HG03571 (cell line): ENCODE data around the gene TANGO6.

Source experiments
- ATAC-seq: cut with Tn5 transposase; IDR thresholded peaks from one replicate; pipeline ENCODE4 v1.9.1; 2021; ENCODE audit not compliant: unreplicated experiment

Gene TANGO6

DNA sequence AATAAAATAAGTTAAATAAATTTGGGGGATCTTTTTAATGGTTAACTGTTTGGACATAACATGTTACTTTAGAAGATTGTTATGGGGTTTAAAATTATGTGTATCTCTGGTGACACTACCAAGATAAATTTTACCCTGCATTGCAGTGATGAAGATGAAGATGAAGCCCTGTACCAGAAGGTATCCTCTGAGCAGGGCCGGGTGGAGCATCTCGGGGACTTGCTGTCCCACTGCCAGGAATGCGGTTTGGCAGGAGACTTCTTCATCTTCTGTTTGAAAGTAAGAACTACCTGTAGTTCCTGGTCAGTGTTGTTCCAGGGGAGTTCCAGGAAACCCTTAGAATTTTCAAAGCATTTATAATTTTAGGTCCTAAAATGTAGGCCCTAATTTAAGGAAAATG is 64.0 kb downstream of the TANGO6 start:
- no peak for ATAC-seq

DNA sequence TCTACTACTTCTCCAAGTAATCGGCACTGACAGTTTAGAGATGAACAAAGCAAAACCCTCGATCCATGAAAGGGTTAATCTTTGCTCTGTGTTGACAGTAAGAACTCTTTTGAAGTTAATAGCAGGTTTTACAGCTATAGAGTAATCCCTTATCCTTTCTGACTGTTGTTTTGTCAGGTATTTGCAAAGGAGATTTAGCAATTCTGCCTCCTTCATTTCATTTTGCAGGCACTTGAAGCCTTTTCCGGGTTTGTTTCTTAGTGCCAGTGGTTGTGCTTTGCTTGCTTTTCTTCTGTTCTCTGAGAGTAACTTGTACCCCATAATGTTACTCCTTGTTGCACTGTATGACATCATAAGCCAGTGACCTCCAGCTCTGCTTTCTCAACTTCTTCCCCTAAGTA is 64.5 kb downstream of the TANGO6 start:
- no peak for ATAC-seq

DNA sequence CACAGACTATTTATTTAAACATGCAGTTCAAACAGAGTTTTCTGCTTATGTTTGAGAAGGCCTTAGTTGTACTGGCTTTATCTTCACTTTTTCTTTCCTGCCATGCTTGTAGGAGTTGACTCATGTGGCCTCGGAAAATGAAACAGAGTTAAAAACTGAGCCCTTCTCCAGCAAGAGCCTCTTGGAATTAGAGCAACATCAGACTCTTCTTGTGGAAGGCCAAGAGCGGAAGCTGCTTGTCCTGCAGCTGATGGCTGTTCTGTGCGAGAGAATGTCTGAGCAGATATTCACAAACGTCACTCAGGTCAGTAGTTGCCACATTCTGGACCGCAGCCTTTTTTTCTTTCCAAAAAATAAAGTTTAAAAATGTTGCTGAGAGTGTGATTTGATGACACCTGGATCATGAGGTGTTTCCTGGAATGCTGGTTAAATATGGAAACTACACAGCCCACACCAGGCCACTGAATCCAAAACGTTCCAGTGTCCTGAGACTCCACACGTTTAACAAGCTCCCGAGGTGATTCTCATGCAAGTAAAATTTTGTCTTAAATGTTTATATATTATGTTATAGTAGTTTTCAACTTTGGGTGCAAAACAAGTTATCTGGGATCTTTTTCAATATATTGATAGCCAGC is 65.9 kb downstream of the TANGO6 start:
- no peak for ATAC-seq

DNA sequence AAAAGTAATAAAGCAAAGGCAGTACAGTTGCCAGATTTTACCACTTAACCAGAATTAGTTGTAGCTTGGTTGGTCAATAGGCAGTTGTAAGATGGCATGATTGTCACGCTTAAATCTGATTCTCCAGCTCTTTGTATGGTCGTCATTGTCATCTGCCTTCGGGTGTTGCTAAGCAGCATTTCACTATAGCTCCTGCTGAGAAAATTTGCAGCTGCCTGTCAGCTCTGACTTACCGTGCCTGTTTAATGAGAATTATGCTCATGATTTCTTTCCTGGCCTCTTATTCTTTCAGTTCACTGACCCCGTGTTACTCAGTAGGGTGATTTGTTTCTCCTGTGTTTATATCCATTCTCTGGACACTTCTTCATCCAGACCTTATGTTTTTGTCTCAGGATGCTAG is 66.7 kb downstream of the TANGO6 start:
- ATAC-seq, result no peak

DNA sequence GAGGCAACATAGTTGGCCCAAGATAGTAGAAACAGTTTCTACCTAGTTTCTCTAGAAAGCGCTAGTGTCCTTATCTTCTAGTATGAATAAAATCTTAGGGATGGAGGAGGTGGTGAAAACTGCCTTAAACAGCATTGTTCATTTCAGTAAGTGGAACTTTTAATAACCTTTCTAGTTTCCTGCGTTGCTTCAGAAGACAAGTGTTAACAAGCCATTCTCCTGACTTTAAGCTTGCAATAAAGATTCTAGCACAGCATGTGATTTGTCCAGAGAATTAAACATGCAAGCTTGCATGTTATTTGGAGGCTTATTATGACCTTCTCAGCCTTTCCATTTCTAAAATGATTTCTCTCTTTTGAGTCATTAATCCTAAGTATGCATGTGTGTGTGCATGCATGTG is 72.3 kb downstream of the TANGO6 start:
- ATAC-seq, result no peak

DNA sequence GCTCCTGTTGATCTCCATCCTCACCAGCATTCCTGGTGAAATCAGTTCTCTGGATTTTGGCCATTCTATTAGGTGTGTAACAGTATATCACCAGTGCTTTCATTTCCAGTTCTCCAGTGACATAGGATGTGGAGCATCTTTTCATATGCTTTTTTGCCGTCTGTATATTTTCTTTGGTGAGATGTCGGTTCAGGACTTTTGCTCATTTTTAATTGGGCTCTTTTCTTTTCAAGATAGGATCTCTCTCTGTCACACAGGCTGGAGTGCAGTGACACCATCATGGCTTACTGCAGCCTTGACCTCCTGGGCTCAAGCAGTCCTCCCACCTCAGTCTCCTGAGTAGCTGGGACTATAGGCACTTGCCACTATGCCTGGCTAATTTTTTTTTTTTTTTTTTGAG is 74.2 kb downstream of the TANGO6 start:
- ATAC-seq, result no peak

DNA sequence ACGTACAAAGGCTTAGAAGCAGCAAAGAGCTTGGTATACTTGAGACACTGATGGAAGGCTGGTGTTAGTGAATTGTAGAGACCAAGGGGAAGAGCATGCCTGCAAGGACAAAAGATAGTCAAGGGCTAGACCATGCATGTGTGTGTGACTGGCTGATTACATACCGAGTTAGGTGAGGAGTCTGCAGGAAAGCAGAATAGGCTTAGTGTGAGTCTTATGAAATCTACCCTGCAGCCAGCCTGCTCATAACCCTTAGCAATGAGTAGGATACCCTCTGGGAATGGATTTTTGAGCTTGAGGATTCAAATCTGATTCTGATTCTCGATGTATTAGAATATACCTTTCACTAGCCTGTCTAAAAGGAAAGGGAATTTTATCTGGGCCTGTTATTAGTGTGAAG is 77.0 kb downstream of the TANGO6 start:
- no peak for ATAC-seq

DNA sequence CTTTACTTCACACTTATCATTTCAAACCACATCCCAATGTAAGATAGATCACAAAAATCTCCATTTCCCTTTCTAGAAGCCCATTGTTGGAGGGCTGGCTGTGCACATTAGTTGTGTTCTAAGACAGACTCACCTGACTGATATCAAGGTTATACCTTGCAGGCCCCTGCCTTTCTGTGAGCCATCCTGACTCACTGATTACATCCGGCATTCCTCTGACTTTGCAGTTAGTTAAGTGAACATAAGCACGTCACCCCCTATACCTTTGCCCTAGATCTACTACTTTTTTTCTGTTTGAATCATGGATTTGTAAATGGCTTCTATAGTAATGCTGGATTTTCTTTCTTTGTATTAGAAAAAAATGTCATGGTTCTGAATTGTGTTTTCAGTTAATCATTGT is 78.3 kb downstream of the TANGO6 start:
- no peak for ATAC-seq

DNA sequence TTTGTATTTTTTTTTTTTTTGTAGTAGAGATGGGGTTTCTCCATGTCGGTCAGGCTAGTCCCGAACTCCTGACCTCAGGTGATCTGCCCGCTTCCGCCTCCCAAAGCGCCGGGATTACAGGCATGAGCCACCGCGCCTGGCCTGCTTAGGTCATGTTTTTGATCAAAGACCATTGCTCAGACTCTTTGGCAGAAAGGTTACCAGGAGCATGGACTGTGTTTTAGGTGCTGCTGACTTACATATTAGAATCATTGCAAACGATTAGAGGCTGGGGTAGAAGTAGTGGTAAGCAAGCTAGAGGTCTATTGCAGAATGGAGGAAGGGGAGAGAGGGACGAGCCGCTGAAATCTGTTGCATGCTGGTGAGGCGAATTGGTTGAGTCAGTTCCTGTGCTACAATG is 79.8 kb downstream of the TANGO6 start:
- ATAC-seq, result no peak

DNA sequence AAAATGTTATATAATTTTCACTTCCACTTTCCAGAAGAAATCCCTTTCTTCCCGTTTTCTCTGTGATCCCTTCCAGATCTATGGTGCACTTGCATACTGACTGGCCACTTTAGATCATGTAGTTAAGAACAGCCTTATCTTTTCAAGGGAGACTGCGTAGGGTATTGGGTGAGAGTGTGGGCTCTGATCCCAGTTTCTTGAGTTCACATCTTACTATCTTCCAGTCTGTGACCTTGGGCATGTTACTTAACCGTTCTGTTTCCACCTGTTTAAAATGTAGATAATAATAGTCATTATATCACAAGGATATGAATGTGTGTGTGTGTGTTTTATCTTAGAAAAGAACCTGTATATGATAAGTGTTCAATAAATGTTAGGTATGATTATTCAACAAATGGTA is 83.7 kb downstream of the TANGO6 start:
- no peak for ATAC-seq

DNA sequence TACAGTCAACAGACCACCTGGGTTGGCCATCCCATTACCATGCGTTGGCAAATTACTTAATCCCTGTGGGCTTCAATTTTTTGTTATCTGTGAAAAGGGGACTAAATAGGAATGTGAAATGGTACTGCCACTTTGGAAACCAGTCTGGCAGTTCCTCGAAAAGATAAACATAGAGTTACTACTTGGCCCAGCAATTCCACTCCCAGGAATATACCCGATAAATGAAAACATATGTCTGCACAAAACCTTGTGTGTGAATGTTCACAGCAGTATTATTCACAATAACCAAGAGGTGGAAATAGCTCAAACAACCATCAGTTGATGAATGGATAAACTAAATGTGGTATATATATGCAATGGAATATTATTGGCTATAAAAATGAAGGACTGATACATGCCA is 87.9 kb downstream of the TANGO6 start:
- no peak for ATAC-seq

DNA sequence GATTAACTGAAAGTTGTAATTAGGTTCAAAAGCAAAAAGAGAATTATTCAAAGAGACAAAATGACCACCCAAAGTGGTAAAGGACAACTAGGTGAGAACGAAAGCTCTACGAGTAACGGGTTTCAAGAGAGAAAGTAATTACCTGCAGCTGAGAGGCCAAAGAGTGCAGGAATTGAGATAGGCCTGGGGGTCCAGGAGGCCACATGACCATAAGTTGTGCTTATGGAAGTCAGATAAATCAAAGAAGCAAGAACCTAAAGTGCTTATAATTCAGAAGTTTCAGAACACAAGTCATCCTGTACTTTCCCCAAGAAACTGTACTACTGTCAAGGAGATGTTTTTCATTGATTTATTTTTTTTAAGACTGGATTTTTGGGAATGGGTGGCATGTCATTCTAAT is 91.1 kb downstream of the TANGO6 start:
- no peak for ATAC-seq

DNA sequence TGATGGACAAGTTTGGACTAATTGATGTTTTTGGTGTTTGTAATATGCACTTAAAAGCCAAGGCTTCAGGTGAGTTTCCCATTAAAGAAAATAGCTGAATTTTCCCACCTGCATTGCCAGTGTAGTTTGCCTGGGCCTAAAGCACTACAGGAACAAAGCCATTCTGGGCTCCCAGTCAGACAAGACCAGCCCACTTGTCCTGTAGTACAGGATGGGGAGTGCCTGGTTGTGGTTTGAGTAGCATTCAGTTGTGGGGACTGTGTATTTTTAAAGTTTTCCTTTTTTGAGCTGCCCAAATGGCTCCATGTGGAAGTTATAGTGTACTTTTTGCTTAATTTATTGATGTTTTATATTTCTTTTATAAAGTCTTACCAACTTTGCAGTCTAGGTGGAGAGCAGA is 91.7 kb downstream of the TANGO6 start:
- no peak for ATAC-seq

DNA sequence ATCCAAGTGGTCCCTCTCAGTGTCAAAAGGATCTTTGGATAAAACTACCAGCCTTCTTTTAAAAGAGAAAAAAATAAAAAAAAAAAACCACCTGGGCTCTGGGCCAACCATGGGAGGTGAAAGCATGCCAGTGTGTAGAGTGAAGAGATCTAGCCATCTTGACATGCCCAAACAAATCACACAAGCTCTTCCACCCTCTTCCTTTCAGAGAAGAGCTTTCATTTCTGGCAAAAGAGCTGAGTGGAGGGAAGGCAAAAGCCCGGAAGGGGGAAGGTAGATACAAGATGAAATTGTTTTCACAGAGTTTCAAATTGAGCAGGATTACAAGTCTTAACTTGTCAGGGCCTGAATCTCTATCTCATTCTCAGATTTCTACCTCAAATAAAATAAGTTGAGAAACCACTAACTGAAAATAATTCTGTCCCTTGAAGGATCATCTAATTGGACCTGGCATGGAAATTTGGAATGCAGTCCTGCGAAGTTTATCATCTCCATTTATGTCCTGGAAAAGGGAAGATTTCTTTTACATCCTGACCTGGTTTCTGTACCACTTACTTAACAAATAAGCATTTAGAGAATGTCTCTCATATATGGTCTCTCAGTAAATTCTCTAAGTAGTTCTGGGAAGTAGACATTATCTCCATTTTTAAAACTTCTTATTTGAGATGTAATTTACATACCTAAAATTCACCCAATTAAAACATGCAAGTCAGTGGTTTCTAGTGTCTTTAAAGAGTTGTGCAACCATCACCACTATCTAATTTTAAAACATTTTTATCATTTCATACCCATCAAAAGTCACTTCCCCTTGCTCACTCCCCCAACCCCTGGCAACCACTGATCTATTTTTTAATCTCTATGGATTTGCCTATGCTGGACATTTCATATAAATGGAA is 93.7 kb downstream of the TANGO6 start:
- ATAC-seq, result no peak

DNA sequence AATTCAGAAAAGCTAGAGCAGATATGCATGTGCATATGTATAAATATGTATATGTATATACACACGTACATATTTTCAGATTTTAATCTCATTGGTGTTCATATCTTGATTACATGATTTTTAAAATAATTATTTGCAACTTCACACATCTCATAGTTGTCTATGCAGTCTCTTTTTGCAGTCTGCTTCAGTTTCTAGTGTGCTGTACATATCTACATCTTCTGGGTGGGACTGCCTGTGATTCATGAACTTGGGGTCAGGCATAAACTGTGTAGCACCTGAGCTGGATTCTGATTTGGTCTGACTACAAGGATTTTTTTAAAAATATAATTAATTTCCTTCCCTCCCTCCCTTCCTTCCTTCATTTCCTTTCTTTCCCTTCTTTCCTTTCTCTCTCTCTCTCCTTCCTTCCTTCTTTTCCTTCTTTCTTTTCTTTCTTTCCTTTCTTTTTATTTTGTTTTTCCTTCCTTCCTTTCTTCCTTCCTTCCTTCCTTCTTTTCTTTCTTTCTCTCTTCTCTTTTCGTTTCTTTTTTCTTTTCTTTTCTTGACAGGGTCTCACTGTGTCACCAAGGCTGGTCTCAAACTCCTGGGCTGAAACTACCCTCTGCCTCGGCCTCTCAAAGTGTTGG is 96.5 kb downstream of the TANGO6 start:
- ATAC-seq, result no peak

DNA sequence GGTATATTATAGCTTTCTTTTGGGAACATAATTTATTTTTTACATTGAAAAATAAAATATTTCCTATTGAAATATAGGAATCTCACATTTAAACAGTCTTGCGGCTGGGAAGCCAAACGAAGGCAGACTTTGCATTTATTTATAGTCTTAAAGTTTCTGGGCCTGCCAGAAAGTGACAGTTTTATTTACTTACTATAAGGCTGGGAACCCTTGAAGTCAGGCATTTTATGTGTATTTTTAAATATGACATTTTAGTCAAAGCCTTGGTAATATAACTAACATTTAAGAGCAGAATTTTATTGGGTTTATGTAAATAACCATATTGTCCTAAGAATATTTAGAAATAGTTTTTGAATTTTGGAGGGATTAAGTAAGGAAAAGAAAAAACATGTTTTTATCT is 97.5 kb downstream of the TANGO6 start:
- no peak for ATAC-seq

DNA sequence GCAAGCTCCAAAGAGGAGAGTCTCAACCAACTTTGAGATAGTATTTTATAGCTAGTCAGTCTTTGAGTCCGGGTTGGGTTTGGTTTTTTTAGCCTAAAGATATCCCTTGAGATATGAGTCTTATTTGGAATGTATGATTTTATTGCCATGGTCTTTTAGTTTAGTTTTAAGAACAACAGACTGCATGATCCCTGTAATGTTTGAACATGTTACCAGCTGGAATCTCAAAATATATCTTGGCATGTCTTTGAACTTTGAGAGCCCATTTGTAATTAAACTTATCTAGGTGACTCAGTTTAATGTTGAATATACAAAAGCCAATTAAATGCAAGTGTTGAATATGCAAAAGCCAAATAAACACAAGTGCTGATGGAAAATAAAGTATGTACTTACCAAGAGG is 100.6 kb downstream of the TANGO6 start:
- no peak for ATAC-seq

DNA sequence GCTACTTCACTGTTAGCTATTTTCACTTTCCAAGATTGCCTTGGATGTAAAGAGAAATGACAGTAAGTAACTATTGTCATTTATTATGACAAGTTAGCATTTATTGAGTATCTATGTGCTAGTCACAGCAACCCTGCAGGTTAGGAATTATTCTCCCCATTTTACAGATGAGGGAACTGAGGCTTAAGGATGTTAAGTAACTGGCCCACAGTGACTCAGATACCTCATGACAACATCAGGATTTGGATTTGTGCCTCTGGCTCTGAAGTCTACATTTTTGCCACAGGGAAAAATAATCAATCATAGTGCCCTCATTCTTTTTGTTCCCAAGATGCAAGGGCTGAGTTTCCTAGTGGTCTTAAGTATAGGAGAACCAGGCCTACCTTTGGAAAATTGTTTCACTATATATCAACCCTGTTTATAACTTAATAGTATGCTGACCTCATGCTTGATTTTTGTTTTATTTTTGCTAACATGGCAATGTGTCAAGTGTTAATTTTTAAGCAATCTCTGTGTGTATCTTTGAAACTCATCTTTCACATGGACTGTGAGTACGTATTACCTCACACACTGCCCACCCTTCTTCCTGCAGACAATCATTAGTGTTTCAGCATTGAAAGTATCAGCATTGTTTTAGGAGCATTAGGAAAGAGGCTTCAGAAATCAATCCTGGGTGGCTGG is 105.0 kb downstream of the TANGO6 start:
- no peak for ATAC-seq

DNA sequence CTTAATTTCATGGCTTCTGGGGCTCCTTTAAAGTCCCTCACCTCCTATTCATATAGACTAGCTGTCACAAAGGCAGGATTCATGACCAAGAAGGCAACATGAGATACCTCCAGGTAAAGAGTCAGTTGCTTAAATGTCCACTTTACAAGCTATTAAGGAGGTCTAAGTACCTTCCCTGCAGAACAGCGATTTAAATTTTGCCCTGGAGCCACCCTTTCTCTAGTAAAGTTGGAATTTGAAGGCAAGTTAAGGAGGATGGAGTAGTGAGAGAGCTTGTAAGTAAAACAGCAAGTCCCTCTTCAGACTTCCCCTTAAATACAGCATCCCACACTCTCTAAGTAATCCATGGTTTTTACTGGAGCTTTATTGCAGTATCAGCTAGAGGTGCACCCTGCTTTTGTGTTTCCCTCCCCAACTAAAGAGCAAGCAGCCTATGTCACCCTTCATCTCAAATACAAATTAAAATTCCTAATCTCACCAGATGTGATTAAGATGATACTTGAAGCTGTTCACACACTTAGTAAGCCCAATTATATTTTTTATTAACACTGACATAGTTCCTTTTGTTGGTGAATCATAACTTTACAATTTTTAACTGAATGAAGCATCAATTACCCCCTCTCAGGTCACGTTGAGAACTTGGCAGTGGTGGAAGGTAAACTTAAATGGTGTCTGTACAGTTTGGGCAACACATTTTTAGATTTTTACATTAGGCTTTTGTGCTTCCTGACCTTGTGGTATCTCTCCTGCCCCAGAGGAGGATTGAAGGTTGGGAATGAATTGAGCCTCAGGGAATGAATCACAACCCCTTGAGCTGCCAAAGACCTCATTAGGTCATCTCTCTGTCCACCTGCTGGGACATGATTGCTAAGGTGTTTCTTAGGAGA is 108.9 kb downstream of the TANGO6 start:
- ATAC-seq, result no peak

DNA sequence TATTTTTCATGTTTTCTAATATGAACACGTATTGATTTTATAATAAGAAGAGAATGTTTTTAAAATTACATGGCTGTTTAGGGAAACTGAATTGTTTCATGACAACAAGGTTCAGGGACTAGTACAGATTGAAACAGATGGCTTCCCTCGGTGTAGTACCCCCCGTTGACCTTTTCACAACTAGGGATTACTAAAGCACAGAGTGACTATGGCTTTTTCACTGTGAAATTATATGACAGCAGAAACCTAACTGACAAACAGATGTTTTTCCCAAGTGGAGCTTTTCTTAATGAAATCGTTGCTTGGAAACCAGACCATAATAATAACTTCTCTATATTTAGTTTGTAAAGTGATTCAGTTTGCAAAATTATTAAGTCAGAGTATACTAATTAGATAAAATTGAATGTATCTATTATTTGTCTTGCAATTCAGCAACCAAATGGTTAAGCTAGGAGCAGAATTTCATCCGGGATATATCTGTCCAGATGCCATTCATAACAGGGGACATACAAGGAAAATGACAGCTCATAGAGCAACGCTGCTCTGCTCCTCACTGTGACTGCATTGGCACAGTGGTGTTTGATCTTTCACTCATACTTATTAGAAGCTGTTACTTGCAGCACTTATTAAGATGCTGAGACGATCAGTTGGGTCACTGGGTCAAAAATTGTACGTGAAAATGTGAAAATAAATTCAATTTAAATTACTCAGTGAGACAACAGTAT is 111.7 kb downstream of the TANGO6 start:
- no peak for ATAC-seq
